ENCODE data around the gene AGK. TPM values are rescaled to one million over a fixed set of nuclear protein-coding genes. Genes with fewer than 3 reads are reported as not detected.
"Not testable (repeated sequence)": the region's sequence is repeated elsewhere in the genome, so short reads cannot be mapped to it uniquely, and the experiment has no call there.

The AGK gene
- total RNA-seq, 1 experiment from 2014 or later, result 24.0 TPM

DNA sequence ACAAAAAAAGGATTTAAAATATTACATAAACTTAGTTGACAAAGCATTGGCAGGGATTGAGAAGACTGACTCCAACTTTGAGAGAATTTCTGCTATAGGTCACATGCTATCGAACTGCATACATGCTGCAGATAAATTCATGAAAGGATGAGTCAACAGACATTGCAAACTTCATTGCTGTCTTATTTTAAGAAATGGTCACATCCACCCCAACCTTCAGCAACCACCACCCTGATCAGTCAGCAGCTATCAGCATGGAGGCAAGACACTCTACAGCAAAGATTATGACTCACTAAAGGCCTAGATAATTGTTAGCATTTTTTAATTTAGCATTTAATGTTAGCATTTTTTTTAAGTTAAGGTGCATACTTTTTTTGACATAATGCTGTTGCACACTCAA lies 73.6 kb downstream of the AGK start:
- in situ Hi-C loops (cut with HindIII; ENCODE audit: low pct_unique_long_range_greater_than_20kb, low sequenced_read_pairs), result no loop called here
- no peak for DNase-seq (ENCODE audit: low read depth)

DNA sequence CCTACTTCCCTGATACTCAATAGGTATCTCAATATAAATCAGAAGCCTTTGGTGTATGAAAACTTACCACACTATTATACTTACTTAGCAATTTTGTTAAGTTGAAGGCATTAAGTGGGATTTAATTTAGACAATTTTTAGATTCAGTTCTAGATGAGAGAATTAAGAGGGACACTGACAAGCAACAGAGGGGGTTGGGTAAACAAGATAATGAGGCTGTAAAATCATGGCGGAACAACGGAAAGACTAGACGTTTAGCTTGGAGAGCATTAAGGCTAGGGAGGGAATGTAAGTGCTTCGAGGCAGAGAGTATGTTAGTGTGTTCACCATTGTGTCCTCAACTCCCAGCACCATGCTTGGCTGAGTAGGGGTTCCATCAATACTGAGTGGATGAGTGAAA lies 79.4 kb downstream of the AGK start:
- in situ Hi-C loops (cut with HindIII; ENCODE audit: low pct_unique_long_range_greater_than_20kb, low sequenced_read_pairs), result no loop called here
- no peak for DNase-seq (ENCODE audit: low read depth)

DNA sequence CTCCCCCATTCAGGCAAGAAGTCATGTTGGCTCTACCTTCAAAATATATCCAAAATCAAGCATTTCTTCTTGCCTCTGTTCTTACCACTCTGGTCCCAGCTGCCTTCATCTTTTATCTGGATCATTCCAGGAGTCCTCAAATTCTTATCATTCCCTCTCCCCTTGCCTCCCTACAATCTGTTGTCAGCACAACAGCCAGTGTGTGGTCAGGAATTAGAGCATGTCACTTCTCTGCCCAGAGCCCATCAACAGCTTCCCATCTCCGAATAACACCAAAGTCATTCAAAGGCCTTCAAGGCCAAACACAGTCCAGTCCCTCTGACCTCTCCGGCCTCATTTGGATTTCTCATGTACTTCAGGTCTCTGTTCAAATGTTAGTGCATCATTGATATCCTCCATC lies 80.3 kb downstream of the AGK start:
- in situ Hi-C loops (cut with HindIII; ENCODE audit: low pct_unique_long_range_greater_than_20kb, low sequenced_read_pairs), result no loop called here

DNA sequence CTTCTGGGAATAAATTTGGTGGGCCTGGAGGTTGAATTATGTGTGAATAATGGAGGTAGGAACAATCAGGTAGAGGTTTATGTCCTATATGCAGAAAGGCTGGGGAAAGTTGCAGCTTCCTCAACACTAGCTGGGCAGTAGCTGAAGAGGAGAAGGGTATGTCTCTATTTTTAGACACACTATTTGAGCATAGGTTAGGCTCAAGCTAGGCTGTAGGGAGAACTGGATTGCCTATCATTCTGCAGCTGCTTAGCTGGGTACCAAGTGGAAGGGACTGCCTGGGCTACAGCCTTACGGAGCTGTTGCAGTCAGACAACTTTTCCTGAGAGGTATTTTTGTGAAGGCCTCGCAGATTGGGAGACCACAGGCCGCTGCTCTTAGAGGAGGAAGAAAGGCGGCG lies 82.9 kb downstream of the AGK start:
- in situ Hi-C loops (cut with HindIII; ENCODE audit: low pct_unique_long_range_greater_than_20kb, low sequenced_read_pairs), result no loop called here
- DNase-seq (ENCODE audit: low read depth), result no peak

More for the DNA sequence above, 80.3 kb downstream of the AGK start:
- DNase-seq (ENCODE audit: low read depth), result no peak

DNA sequence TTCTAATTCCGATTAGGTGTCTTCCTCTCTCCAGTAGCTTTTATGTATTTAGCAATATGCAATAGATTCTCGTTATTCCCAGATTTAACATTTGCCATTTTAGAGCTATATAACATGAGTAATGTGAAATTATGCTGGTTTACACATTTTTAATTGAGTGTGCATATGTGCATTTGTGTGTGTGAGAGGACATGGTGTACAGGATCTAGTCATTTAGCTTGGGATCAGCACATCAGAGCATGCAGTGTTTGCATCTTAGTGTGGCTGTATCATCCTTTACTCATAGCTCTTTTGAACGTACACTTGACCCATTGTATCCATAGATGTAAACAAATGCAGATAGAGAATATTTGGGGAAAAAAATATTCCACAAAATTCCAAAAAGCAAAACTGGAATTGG lies 84.8 kb downstream of the AGK start:
- in situ Hi-C loops (cut with HindIII; ENCODE audit: low pct_unique_long_range_greater_than_20kb, low sequenced_read_pairs), result no loop called here
- no peak for DNase-seq (ENCODE audit: low read depth)

DNA sequence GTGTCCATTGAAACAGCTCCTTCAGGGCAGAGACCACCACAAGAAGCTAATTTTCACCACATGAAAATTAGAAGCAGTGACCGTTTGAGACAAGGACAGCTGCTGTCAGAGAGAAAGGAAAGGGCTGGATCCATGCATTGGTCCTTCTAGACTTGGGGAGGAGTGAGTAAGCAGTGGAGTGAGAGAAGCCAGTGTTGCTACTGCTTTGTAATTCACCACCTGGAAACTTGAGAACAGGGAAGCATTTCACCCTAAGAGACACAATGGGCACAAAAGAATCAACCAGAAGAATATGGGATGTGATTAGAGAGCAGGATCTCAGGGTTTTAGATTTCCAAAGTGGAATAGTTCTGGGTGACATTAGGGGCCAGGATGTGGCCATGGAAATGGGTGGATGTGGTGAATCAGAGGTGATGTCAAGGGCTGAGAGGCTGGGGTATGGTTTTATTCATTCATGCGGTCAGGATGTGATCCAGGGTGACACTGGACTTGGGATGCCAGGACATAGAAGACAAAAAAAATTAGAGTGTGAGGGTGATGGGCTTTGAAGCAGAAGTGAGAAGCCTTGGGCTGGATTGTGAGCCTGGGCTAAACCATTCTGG lies 89.1 kb downstream of the AGK start:
- no peak for DNase-seq (ENCODE audit: low read depth)
- in situ Hi-C loops (cut with HindIII; ENCODE audit: low pct_unique_long_range_greater_than_20kb, low sequenced_read_pairs), result no loop called here

DNA sequence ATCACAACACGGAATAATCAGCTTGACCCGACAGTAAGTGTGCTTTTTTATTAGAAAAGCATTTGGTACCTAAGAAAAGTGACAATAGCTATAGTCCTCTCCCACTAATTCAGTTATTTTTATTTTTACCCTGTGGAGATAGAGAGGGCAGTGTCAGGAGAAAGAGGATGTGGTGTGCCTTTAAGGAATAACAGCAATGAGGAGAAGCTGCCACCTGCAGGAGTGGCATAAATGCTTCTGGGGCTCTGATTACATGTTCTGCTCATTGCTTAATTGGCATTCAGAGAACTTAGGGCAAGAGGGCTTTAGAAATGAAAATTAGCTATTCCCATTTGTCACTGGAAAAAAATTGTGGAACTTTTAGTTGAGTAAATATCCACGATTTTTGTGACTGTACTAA lies 90.7 kb downstream of the AGK start:
- DNase-seq (ENCODE audit: low read depth), result no peak
- in situ Hi-C loops (cut with HindIII; ENCODE audit: low pct_unique_long_range_greater_than_20kb, low sequenced_read_pairs), result no loop called here

DNA sequence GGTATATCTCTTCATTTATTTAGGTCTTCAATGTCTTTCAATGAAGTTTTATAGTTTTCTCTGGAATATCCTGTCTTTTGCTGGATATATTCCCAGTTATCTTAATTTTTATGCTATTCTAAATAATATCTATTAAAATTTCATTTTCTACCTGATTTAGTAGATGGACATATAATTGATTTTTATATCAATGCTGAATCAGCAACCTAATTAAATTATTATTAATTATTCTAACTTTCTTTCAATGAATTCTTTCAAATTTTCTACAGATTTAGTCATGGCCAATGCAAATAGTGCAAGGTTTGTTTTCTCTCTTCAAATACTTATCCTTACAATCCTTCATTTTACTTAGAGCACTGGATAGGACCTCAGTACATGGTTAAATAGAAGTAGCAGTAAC lies 94.0 kb downstream of the AGK start:
- DNase-seq (ENCODE audit: low read depth), result no peak
- in situ Hi-C loops (cut with HindIII; ENCODE audit: low pct_unique_long_range_greater_than_20kb, low sequenced_read_pairs), result no loop called here

DNA sequence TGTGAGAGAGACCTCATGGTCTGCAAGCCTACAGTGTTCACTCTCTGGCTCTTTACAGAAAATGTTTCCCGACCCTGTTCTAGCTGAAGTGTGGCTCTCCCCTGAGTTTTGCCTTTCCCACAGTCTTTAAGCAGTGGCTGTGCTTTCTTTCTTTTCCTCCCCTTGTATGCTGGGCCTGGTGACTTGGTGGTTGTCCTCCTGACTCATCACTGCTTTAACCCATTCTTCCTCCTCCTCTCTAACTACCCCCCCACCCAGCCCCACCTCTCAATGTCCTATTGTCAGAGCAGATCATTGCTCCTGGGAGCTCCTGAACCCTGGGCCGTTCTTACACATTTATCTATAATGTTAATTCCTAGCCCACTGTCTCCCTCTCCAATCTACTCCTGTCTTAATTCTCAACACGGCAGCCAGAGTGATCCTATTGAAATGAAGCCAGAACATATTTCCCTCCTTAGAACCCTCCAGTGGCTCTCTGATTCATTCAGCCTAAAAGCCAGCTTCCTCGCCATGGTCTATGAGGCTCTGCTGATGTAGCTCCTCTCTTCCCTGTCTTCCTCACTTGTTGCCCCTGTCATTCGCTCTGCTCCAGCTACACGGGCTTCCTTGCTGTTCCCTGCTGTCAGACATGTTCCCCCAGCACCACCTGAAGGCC lies 95.7 kb downstream of the AGK start:
- in situ Hi-C loops (cut with HindIII; ENCODE audit: low pct_unique_long_range_greater_than_20kb, low sequenced_read_pairs), result no loop called here
- DNase-seq (ENCODE audit: low read depth), result no peak

DNA sequence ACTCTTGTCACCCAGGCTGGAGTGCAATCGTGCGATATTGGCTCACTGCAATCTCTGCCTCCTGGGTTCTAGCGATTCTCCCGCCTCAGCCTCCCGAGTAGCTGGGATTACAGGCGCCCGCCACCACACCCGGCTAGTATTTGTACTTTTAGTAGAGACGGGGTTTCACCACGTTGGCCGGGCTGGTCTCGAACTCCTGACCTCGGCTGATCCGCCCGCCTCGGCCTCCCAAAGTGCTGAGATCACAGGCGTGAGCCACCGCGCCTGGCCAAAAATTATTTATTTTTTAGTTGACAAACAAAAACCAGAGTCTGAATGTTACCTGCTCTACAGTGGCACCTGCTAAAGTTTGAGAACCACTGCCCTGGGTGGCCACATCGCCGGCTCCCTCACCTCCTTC lies 96.5 kb downstream of the AGK start:
- in situ Hi-C loops (cut with HindIII; ENCODE audit: low pct_unique_long_range_greater_than_20kb, low sequenced_read_pairs); DNase-seq (ENCODE audit: low read depth): not testable (repeated sequence)

DNA sequence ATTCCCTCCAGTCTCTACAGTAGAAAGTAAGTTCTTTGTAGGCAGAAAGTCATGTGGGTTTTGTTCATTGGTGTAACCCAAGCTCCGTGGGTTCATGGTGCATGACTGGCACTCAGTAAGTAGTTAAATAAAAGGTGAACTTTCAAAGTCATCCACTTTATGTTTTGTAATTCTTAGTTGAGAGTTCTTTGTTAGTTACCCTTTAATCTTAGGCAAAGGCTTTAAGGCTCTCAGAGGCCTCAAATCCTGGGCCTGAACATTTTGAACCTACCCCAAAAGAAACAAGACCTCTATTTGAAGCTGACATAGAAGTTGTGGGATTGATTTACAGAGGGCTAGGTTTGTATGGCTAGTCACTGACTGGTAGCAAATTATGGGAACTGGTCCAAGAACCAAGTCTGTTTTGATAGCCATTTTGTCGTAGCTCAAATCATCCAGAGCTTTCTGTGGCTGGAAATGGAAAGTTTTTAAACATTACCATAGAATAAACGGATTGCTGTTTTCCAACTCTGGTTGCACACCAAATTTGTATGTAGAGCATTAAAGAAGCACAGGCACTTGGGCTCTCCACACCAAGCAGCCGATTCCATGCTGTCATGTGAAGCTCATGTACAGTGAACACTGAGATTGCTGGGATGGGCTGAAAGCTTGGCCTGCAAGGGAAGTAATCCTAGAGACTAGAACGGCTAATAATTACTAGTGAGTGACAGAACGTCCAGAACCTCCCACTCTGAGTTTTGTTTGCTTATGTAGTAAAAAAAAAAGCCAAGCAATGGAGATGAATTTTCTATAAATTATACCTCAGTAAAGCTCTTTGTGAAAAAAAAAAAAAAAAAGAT lies 97.3 kb downstream of the AGK start:
- in situ Hi-C loops (cut with HindIII; ENCODE audit: low pct_unique_long_range_greater_than_20kb, low sequenced_read_pairs), result no loop called here

DNA sequence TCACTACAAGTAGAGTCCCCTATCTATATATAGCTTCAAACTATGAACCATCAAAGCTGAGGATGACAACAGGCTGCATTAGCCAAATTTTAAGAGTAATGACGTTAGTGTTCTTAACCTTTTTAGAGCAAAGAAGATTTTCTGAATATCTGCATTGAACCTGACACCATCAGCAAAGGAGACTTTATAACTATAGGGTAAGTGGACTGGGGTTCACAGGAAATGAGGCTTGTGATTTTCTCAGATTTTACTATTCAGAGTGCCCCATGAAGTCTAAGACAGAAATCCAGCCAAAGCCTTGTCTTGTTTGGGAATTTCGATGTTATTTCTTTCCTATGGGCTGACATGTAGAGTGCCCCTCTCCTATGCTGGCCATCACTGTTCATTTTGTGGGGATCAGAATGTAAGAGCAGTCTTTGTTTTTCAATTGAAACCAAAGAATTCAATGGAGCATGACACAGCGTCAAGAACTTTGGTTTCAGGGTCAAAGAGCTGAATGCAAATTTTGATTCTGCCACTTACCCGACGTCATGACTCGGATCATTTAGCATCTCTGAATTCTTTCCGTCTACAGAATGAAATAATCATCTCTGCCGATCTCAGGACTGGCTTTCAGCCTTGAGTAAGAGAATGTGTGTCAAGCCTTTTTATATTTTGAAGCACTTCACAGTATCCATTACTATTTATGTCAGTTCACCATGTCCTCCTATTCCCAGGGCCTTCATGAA lies 98.1 kb downstream of the AGK start:
- DNase-seq (ENCODE audit: low read depth), result peak; percentile 74
- in situ Hi-C loops (cut with HindIII; ENCODE audit: low pct_unique_long_range_greater_than_20kb, low sequenced_read_pairs), result no loop called here

More for the DNA sequence above, 97.3 kb downstream of the AGK start:
- DNase-seq (ENCODE audit: low read depth), result peak; percentile 61

DNA sequence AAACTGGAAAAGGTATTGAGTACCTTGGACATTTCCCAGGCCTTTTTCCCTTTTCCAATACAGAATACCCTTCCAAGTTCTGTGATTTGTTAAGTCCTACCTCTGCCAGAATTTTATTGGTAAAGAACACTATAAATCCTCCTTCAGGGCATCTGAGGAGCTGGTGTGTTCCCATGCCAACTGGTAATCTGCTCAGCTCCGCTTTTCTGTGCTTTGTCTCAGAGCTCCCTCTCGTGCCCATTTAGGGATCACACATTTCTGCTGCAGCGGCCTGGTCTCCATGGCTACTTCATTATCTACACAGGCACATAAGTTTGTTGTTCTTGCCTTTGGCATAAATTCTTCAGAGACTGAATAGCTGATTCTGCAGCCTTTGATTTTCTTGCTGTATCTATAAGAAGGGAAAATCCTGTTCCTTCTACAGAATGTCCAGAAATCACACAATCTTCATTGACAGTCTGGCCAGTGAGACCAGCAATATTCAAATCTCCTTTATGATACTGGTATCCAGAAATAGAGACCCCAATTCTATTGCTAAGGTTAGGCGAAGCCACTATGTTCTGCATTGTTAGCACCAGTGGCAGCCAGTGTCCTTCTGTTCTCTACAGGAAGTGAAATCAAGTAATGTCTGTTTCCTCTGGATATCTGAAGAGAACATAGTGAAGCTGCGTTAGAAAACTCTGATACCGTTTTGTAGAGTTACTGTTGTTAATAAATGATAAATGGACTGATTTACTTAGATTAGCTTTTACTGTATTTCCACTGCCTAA lies 98.8 kb downstream of the AGK start:
- in situ Hi-C loops (cut with HindIII; ENCODE audit: low pct_unique_long_range_greater_than_20kb, low sequenced_read_pairs), result no loop called here
- peak; percentile 88 for DNase-seq (ENCODE audit: low read depth)

DNA sequence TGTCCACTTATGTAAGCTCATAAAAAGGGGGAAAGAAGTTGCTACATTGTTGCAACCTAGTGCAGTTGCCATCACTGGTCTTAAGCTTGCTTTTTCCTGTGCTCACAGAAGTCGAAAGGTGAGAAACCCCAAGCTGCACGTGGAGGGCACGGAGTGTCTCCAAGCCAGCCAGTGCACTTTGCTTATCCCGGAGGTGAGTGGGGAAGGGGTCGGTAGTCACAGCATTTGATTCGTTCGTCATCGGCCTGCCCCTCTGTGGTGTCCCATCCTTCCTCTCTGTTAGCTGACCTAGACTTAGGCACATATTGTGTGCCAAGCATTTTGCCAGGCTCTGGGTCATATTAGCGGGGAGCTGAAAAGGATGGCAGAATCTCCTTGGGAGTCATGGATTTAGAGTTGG lies 100.2 kb downstream of the AGK start:
- no peak for DNase-seq (ENCODE audit: low read depth)
- in situ Hi-C loops (cut with HindIII; ENCODE audit: low pct_unique_long_range_greater_than_20kb, low sequenced_read_pairs), result no loop called here

DNA sequence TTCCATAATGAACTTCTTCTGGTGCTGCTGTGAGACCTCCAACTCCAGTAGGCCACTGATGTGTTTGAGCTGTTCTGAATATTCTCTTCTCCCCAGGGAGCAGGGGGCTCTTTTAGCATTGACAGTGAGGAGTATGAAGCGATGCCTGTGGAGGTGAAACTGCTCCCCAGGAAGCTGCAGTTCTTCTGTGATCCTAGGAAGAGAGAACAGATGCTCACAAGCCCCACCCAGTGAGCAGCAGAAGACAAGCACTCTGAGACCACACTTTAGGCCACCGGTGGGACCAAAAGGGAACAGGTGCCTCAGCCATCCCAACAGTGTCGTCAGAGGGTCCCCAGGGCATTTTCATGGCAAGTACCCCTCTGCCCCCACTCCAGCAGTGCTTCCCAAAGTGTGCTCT lies 101.5 kb downstream of the AGK start:
- in situ Hi-C loops (cut with HindIII; ENCODE audit: low pct_unique_long_range_greater_than_20kb, low sequenced_read_pairs), result no loop called here
- DNase-seq (ENCODE audit: low read depth), result no peak

DNA sequence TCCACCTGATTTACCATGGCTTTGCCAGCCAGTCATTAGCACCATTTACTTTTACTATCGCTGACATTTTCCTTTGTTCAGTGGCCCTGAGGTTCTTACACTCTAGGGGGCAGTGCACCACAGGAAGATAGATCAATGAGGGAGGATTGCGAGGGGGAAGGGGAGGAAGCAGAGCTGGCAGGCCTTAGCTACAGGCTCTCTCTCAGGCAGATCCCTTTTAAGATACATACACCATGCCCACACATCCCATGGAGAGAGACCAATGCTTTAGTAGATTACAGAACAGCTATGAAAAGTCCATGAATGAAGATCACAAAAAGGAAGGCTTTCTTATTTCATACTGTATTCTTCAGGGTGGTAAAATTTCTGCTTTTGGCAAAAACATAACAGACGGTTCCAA lies 103.3 kb downstream of the AGK start:
- DNase-seq (ENCODE audit: low read depth), result peak; percentile 66
- in situ Hi-C loops (cut with HindIII; ENCODE audit: low pct_unique_long_range_greater_than_20kb, low sequenced_read_pairs), result no loop called here

DNA sequence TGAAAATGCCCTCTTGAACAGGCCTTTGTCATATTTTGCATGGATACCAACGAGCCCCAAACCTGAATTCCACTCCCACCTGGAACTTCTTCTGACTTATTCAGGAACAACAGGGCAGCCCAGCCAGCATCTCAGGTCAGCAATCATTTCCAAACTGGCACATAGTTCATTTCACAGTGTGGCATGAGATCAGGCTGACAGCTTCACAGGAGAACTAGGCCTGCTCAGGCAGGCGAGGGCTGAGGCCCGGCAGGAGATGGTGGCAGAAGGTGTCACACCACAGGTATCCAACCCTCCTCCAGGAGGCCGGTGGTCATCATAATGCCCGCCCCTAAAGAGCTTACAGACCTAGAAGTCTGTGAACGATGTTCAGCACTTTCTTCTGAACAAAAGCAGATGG lies 108.3 kb downstream of the AGK start:
- no peak for DNase-seq (ENCODE audit: low read depth)
- in situ Hi-C loops (cut with HindIII; ENCODE audit: low pct_unique_long_range_greater_than_20kb, low sequenced_read_pairs), result no loop called here

DNA sequence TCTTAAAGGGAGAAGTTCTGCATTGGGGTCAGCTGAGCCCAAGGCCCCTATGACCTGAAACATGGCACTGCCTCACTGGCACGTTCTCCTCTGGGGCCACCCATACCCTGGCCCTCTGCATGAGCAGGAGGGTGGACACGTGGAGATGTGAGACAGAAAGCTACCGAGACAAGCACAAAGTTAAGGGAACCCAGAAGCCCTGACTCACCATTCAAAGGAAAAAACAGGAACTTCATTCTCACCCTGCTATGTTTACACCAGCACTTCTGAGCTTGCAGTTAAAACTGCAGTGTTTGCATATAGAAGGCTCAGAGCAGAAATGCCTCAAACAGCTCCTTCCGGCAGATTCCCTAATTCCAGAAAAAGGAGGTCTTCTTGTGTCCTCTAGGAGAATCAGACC lies 109.0 kb downstream of the AGK start:
- no peak for DNase-seq (ENCODE audit: low read depth)
- in situ Hi-C loops (cut with HindIII; ENCODE audit: low pct_unique_long_range_greater_than_20kb, low sequenced_read_pairs), result no loop called here

All from Caki2 (cell line).